Activated CD4-positive, alpha-beta T cell treated with anti-CD3 and anti-CD28 coated beads, Interleukin-2, amount 50 U/mL, for 1 hour (primary cell): ENCODE data around the gene RASSF1.
A peak's percentile ranks its signal among the peaks of the same experiment; 100 is the strongest.

Experiments used
- DNase-seq: peaks from one replicate; pipeline ENCODE4 v3.0.0-alpha.2; 2020

Gene RASSF1

GRCh38 chr3:50365080-50365841 lies 24.6 kb upstream of the RASSF1 start:
- peak; percentile 94 for DNase-seq

GRCh38 chr3:50364573-50365079 lies 24.0 kb upstream of the RASSF1 start:
- no peak for DNase-seq

- no peak for DNase-seq
These were observed 19.1 kb upstream of the RASSF1 start for GRCh38 chr3:50359760-50360110.

- peak; percentile 91 for DNase-seq
These were observed 18.5 kb upstream of the RASSF1 start, which contains the start of gene TMEM115 for GRCh38 chr3:50358911-50359759. Gene TMEM115 (minus strand): TSS chr3:50359521. CDS start chr3:50359063, 458 bp downstream.

GRCh38 chr3:50358355-50358910 lies 17.8 kb upstream of the RASSF1 start:
- DNase-seq = no peak

- no peak for DNase-seq
These were observed 16.8 kb upstream of the RASSF1 start for GRCh38 chr3:50357481-50357880.

- DNase-seq = no peak
These were observed 15.9 kb upstream of the RASSF1 start for GRCh38 chr3:50356553-50356952.

- no peak for DNase-seq
These were observed 15.4 kb upstream of the RASSF1 start for GRCh38 chr3:50355829-50356552.

GRCh38 chr3:50354850-50355249 lies 14.2 kb upstream of the RASSF1 start:
- no peak for DNase-seq

GRCh38 chr3:50354186-50354764 lies 13.6 kb upstream of the RASSF1 start:
- no peak for DNase-seq

- DNase-seq = no peak
These were observed 12.8 kb upstream of the RASSF1 start for GRCh38 chr3:50353245-50354004.

- DNase-seq = no peak
These were observed 12.1 kb upstream of the RASSF1 start for GRCh38 chr3:50352781-50353180.

- DNase-seq = no peak
These were observed 10.7 kb upstream of the RASSF1 start for GRCh38 chr3:50351323-50351697.

- DNase-seq = peak; percentile 99
These were observed 10.1 kb upstream of the RASSF1 start, which contains the start of the genes CYB561D2 and NPRL2 for GRCh38 chr3:50350527-50351322. Gene CYB561D2 (plus strand): TSS chr3:50350862. CDS start chr3:50351434, 572 bp downstream. Gene NPRL2 (minus strand): TSS chr3:50350775. CDS start chr3:50350652, 123 bp downstream.

- no peak for DNase-seq
These were observed 9.5 kb upstream of the RASSF1 start for GRCh38 chr3:50350213-50350526.

- DNase-seq = peak; percentile 73
These were observed 6.7 kb upstream of the RASSF1 start for GRCh38 chr3:50347187-50347813.

- DNase-seq = peak; percentile 74
These were observed 5.1 kb upstream of the RASSF1 start, which contains the start of gene ZMYND10 for GRCh38 chr3:50345586-50346234. Gene ZMYND10 (minus strand): TSS chr3:50345732. CDS start chr3:50345579, 153 bp downstream.

GRCh38 chr3:50345008-50345407 lies 4.4 kb upstream of the RASSF1 start:
- no peak for DNase-seq

- DNase-seq = no peak
These were observed 2.4 kb upstream of the RASSF1 start for GRCh38 chr3:50342813-50343633.
